ENCODE results near the gene AGMO.

AGMO gene

GRCh38 chr7:15197042-15197977, 364.5 kb downstream of the AGMO start:
- no peak overlapping the region for H3K4me3 ChIP-seq (ENCODE audit: low read depth in 1 of 2, low read length in 2 of 2)

GRCh38 chr7:15178065-15178464, 383.8 kb downstream of the AGMO start:
- Histone ChIP-seq H3K36me3 (ENCODE audit: control insufficient read depth in 1 of 2, insufficient read depth in 2 of 2, low read length in 2 of 2) (no peaks in the 10 kb centered on the region), H3K4me3 (ENCODE audit: low read depth in 1 of 2, low read length in 2 of 2) (no peak overlapping the region), H3K27ac (ENCODE audit: low read depth, low read length) (no peak overlapping the region), H3K9me3 (ENCODE audit: control insufficient read depth in 1 of 2, low read length in 2 of 2) (no peaks in the 10 kb centered on the region), H3K4me1 (ENCODE audit: control insufficient read depth in 1 of 2, insufficient read depth in 2 of 2, low read length in 2 of 2) (no peaks in the 10 kb centered on the region), H3K27me3 (ENCODE audit: control insufficient read depth in 1 of 2, insufficient read depth in 2 of 2, low read length in 2 of 2) (no peaks in the 10 kb centered on the region), H3K9ac (ENCODE audit: low read depth in 1 of 2, low read length in 2 of 2) (no peak overlapping the region)

More at GRCh38 chr7:15197042-15197977, 364.5 kb downstream of the AGMO start:
- Histone ChIP-seq H3K36me3 (ENCODE audit: control insufficient read depth in 1 of 2, insufficient read depth in 2 of 2, low read length in 2 of 2) (no peaks in the 10 kb centered on the region), H3K27ac (ENCODE audit: low read depth, low read length) (no peak overlapping the region), H3K4me1 (ENCODE audit: control insufficient read depth in 1 of 2, insufficient read depth in 2 of 2, low read length in 2 of 2) (no peaks in the 10 kb centered on the region), H3K9ac (ENCODE audit: low read depth in 1 of 2, low read length in 2 of 2) (no peak overlapping the region), H3K9me3 (ENCODE audit: control insufficient read depth in 1 of 2, low read length in 2 of 2) (no peaks in the 10 kb centered on the region), H3K27me3 (ENCODE audit: control insufficient read depth in 1 of 2, insufficient read depth in 2 of 2, low read length in 2 of 2) (no peaks in the 10 kb centered on the region)

GRCh38 chr7:15176089-15176488, 385.7 kb downstream of the AGMO start:
- no peaks in the 10 kb centered on the region for H3K27me3 ChIP-seq (ENCODE audit: control insufficient read depth in 1 of 2, insufficient read depth in 2 of 2, low read length in 2 of 2)
- H3K9me3 ChIP-seq (ENCODE audit: control insufficient read depth in 1 of 2, low read length in 2 of 2), result no peaks in the 10 kb centered on the region
- no peak overlapping the region for H3K4me3 ChIP-seq (ENCODE audit: low read depth in 1 of 2, low read length in 2 of 2)
- no peak overlapping the region for H3K9ac ChIP-seq (ENCODE audit: low read depth in 1 of 2, low read length in 2 of 2)
- no peaks in the 10 kb centered on the region for H3K4me1 ChIP-seq (ENCODE audit: control insufficient read depth in 1 of 2, insufficient read depth in 2 of 2, low read length in 2 of 2)
- H3K27ac ChIP-seq (ENCODE audit: low read depth, low read length), result no peak overlapping the region
- H3K36me3 ChIP-seq (ENCODE audit: control insufficient read depth in 1 of 2, insufficient read depth in 2 of 2, low read length in 2 of 2), result no peaks in the 10 kb centered on the region

GRCh38 chr7:15175152-15175551, 386.7 kb downstream of the AGMO start:
- Histone ChIP-seq H3K27ac (ENCODE audit: low read depth, low read length) (no peak overlapping the region), H3K9ac (ENCODE audit: low read depth in 1 of 2, low read length in 2 of 2) (no peak overlapping the region), H3K9me3 (ENCODE audit: control insufficient read depth in 1 of 2, low read length in 2 of 2) (no peaks in the 10 kb centered on the region), H3K27me3 (ENCODE audit: control insufficient read depth in 1 of 2, insufficient read depth in 2 of 2, low read length in 2 of 2) (no peaks in the 10 kb centered on the region), H3K36me3 (ENCODE audit: control insufficient read depth in 1 of 2, insufficient read depth in 2 of 2, low read length in 2 of 2) (no peaks in the 10 kb centered on the region), H3K4me1 (ENCODE audit: control insufficient read depth in 1 of 2, insufficient read depth in 2 of 2, low read length in 2 of 2) (no peaks in the 10 kb centered on the region), H3K4me3 (ENCODE audit: low read depth in 1 of 2, low read length in 2 of 2) (no peak overlapping the region)

- Histone ChIP-seq H3K9me3 (ENCODE audit: control insufficient read depth in 1 of 2, low read length in 2 of 2) (no peaks in the 10 kb centered on the region), H3K36me3 (ENCODE audit: control insufficient read depth in 1 of 2, insufficient read depth in 2 of 2, low read length in 2 of 2) (no peaks in the 10 kb centered on the region), H3K4me1 (ENCODE audit: control insufficient read depth in 1 of 2, insufficient read depth in 2 of 2, low read length in 2 of 2) (no peaks in the 10 kb centered on the region), H3K27me3 (ENCODE audit: control insufficient read depth in 1 of 2, insufficient read depth in 2 of 2, low read length in 2 of 2) (no peaks in the 10 kb centered on the region), H3K4me3 (ENCODE audit: low read depth in 1 of 2, low read length in 2 of 2) (no peak overlapping the region), H3K27ac (ENCODE audit: low read depth, low read length) (no peak overlapping the region), H3K9ac (ENCODE audit: low read depth in 1 of 2, low read length in 2 of 2) (no peak overlapping the region)
Observed at GRCh38 chr7:15174485-15174884, 387.3 kb downstream of the AGMO start.

- Histone ChIP-seq H3K9me3 (ENCODE audit: control insufficient read depth in 1 of 2, low read length in 2 of 2) (no peaks in the 10 kb centered on the region), H3K36me3 (ENCODE audit: control insufficient read depth in 1 of 2, insufficient read depth in 2 of 2, low read length in 2 of 2) (no peaks in the 10 kb centered on the region), H3K27ac (ENCODE audit: low read depth, low read length) (no peak overlapping the region), H3K27me3 (ENCODE audit: control insufficient read depth in 1 of 2, insufficient read depth in 2 of 2, low read length in 2 of 2) (no peaks in the 10 kb centered on the region), H3K4me3 (ENCODE audit: low read depth in 1 of 2, low read length in 2 of 2) (no peak overlapping the region), H3K4me1 (ENCODE audit: control insufficient read depth in 1 of 2, insufficient read depth in 2 of 2, low read length in 2 of 2) (no peaks in the 10 kb centered on the region), H3K9ac (ENCODE audit: low read depth in 1 of 2, low read length in 2 of 2) (no peak overlapping the region)
Observed at GRCh38 chr7:15168489-15168888, 393.3 kb downstream of the AGMO start.

GRCh38 chr7:15167912-15168311, 393.9 kb downstream of the AGMO start:
- H3K4me1 ChIP-seq (ENCODE audit: control insufficient read depth in 1 of 2, insufficient read depth in 2 of 2, low read length in 2 of 2), result no peaks in the 10 kb centered on the region
- H3K9ac ChIP-seq (ENCODE audit: low read depth in 1 of 2, low read length in 2 of 2), result no peak overlapping the region
- H3K27ac ChIP-seq (ENCODE audit: low read depth, low read length), result no peak overlapping the region
- H3K27me3 ChIP-seq (ENCODE audit: control insufficient read depth in 1 of 2, insufficient read depth in 2 of 2, low read length in 2 of 2), result no peaks in the 10 kb centered on the region
- no peaks in the 10 kb centered on the region for H3K9me3 ChIP-seq (ENCODE audit: control insufficient read depth in 1 of 2, low read length in 2 of 2)
- no peaks in the 10 kb centered on the region for H3K36me3 ChIP-seq (ENCODE audit: control insufficient read depth in 1 of 2, insufficient read depth in 2 of 2, low read length in 2 of 2)
- H3K4me3 ChIP-seq (ENCODE audit: low read depth in 1 of 2, low read length in 2 of 2), result no peak overlapping the region

- no peaks in the 10 kb centered on the region for H3K27me3 ChIP-seq (ENCODE audit: control insufficient read depth in 1 of 2, insufficient read depth in 2 of 2, low read length in 2 of 2)
- H3K4me3 ChIP-seq (ENCODE audit: low read depth in 1 of 2, low read length in 2 of 2), result no peak overlapping the region
- H3K9ac ChIP-seq (ENCODE audit: low read depth in 1 of 2, low read length in 2 of 2), result no peak overlapping the region
- H3K4me1 ChIP-seq (ENCODE audit: control insufficient read depth in 1 of 2, insufficient read depth in 2 of 2, low read length in 2 of 2), result no peaks in the 10 kb centered on the region
- no peaks in the 10 kb centered on the region for H3K9me3 ChIP-seq (ENCODE audit: control insufficient read depth in 1 of 2, low read length in 2 of 2)
- H3K27ac ChIP-seq (ENCODE audit: low read depth, low read length), result no peak overlapping the region
- no peaks in the 10 kb centered on the region for H3K36me3 ChIP-seq (ENCODE audit: control insufficient read depth in 1 of 2, insufficient read depth in 2 of 2, low read length in 2 of 2)
Observed at GRCh38 chr7:15166620-15167019, 395.2 kb downstream of the AGMO start.

GRCh38 chr7:15159261-15159660, 402.6 kb downstream of the AGMO start:
- Histone ChIP-seq H3K36me3 (ENCODE audit: control insufficient read depth in 1 of 2, insufficient read depth in 2 of 2, low read length in 2 of 2) (no peaks in the 10 kb centered on the region), H3K9me3 (ENCODE audit: control insufficient read depth in 1 of 2, low read length in 2 of 2) (peaks cover 0 to 4% of the 10 kb centered on the region in 2 donors), H3K9ac (ENCODE audit: low read depth in 1 of 2, low read length in 2 of 2) (no peak overlapping the region), H3K27ac (ENCODE audit: low read depth, low read length) (no peak overlapping the region), H3K4me1 (ENCODE audit: control insufficient read depth in 1 of 2, insufficient read depth in 2 of 2, low read length in 2 of 2) (no peaks in the 10 kb centered on the region), H3K27me3 (ENCODE audit: control insufficient read depth in 1 of 2, insufficient read depth in 2 of 2, low read length in 2 of 2) (no peaks in the 10 kb centered on the region), H3K4me3 (ENCODE audit: low read depth in 1 of 2, low read length in 2 of 2) (no peak overlapping the region)

- H3K27ac ChIP-seq (ENCODE audit: low read depth, low read length), result no peak overlapping the region
Observed at GRCh38 chr7:15158141-15158810, 403.5 kb downstream of the AGMO start.

More at GRCh38 chr7:15158141-15158810, 403.5 kb downstream of the AGMO start:
- Histone ChIP-seq H3K9ac (ENCODE audit: low read depth in 1 of 2, low read length in 2 of 2) (no peak overlapping the region), H3K36me3 (ENCODE audit: control insufficient read depth in 1 of 2, insufficient read depth in 2 of 2, low read length in 2 of 2) (no peaks in the 10 kb centered on the region), H3K9me3 (ENCODE audit: control insufficient read depth in 1 of 2, low read length in 2 of 2) (peaks cover 0 to 4% of the 10 kb centered on the region in 2 donors), H3K4me3 (ENCODE audit: low read depth in 1 of 2, low read length in 2 of 2) (no peak overlapping the region), H3K4me1 (ENCODE audit: control insufficient read depth in 1 of 2, insufficient read depth in 2 of 2, low read length in 2 of 2) (no peaks in the 10 kb centered on the region), H3K27me3 (ENCODE audit: control insufficient read depth in 1 of 2, insufficient read depth in 2 of 2, low read length in 2 of 2) (no peaks in the 10 kb centered on the region)
